HEK293 (cell line): ENCODE data around the gene OVOL3.

ENCODE experiments used
- CTCF ChIP-seq: fragments of 450-650 bp; formaldehyde crosslinking; IDR thresholded peaks from 2 replicates; pipeline ENCODE4 v1.5.1; 2016; ENCODE audit warnings: missing biosample characterization, missing genetic modification characterization
- ZNF184 ChIP-seq: fragments of 450-650 bp; IDR thresholded peaks from 2 replicates; pipeline ENCODE4 v1.5.1; 2018; ENCODE audit warnings: missing biosample characterization, mild to moderate bottlenecking, missing genetic modification characterization

- TF ChIP-seq ZNF184 (tag by site-specific recombination) (no peak), CTCF (tag by site-specific recombination) (no peak)
These were observed 17.4 kb downstream of the OVOL3 start for GRCh38 chr19:36128392-36128736.
